CD4-positive, alpha-beta T cell treated with Interleukin-6 for 4 hours (primary cell): ENCODE measurements around the gene TOGARAM2.
"Not testable (repeated sequence)": the region's sequence is repeated elsewhere in the genome, so short reads cannot be mapped to it uniquely, and the experiment has no call there.

Experiments
- DNase-seq: peaks from one replicate; pipeline ENCODE4 v3.0.0-alpha.2; 2020; ENCODE audit warnings: mixed read lengths

TOGARAM2 gene

DNA sequence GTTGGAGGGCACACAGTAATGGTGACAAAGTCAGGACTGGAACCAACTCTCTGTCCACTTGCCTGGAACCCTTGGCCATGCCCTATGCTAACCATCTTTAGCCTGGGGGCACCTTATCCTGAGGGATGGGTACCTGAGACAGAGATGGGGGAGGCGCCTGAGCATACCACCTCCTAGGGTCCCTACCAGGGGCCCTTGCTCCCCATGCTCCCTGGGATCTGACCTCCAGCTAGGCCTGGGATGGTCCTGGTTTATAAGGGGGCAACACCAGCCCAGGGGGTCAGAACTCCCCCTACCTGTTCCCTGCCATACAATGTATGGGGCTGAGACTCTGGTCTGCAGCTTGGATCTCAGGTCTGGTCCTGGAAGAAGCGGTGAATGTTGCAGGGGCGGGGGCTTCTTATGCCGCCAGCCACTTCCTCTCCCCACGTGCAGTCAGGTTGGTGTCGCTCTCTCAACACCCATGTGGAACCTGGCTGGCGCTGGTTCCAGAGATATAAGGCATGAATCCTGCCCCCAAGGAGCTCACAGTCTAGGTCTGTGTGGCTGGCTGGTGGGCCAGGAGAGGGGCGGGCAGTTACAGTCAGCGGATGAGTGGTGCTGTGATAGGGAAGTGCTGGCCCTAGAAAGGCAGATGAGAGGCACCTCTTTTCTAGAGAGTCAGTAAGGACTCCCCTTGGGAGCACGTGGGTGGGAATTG, 3.8 kb upstream of the TOGARAM2 start:
- DNase-seq = no peak

DNA sequence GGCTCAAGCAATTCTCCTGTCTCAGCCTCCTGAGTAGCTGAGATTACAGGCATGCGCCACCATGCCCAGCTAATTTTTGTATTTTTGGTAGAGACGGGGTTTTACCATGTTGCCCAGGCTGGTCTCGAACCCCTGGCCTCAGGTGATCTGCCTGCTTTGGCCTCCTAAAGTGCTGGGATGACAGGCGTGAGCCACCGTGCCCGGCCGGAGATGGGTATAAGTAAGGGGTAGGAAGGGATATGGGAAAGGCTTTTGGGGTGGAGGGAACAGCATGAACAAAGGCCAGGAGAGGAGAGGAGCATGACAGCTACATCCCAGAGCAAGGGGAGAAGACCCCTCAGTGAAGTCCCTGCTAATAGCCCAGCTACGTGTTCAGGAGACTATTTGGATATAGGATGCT, 3.1 kb upstream of the TOGARAM2 start:
- DNase-seq = not testable (repeated sequence)

DNA sequence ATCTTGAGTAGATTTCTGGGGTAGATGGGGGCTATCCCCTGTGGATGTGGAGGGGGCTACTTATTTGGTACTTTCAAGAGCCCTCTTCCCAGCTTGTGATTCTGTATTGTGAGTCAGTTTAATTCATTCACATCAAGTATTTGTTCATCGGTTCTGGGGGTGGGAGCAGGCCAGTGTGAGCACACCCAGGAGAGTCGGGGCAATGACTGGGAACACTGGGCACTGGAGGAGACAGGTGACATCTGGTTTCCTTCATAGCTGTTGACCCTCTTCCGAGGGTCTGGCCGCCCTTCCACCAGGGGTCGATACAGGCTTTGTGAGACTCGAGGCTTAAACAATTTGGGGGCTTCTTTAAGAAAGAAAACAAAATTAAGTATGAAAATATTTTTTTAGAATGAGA, 2.5 kb upstream of the TOGARAM2 start:
- no peak for DNase-seq

DNA sequence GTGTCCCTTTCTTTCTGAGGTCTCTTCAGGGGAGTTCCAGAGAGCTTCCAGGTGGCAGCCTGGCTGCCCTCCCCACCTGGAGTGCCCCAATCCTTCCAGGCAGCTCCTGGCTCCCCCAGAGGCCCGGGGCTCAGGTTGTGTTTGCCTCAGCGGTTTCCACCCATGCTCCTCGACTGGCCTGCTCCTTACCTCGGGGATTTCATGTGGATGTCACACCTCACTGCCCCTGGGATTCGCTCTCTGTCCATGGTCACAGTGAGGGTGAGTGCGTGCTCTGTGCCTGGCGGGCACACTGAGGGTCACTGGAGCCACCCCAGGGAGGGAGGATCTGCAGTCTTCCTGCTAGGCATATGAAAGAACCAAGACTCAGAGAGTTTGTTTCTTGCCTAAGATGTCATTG, 2.1 kb upstream of the TOGARAM2 start:
- DNase-seq = no peak

DNA sequence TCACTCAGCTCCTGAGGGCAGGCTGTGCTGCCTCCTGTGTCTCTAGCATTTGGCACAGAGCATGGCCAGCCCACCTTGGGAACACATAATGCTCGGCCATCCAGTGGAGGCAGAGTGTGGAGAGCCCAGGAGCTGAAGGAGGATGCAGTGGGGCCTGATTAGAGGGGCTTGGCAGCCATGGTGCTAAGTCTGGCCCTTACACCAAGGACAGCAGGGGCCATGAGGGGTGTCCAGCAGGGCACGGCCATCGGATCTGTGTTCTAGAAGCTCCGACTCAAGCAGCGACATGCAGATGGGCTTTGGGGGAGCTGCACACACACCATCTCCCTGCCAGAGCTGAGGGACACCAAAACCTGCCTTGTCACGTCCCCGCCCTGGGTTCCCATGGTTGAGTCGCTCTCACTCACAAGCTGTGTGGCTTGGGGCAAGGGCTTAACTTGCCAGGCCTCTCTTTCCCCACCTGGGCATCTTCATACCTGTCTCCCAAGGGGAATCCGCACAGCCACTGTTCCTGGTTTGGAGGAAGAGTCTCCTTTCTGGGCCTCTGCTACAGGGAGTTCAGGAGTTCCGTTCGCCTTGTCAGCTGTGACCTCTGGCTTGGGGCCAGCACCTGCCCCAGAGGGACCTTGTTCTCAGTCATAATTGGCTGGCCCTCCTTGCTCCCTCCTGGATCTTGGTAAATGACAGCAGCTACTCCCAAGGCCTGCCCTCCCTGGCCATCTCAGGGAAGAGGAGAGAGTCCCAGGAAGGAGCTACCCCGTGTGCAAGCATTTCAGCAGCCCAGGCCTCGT, 1.3 kb upstream of the TOGARAM2 start:
- no peak for DNase-seq

DNA sequence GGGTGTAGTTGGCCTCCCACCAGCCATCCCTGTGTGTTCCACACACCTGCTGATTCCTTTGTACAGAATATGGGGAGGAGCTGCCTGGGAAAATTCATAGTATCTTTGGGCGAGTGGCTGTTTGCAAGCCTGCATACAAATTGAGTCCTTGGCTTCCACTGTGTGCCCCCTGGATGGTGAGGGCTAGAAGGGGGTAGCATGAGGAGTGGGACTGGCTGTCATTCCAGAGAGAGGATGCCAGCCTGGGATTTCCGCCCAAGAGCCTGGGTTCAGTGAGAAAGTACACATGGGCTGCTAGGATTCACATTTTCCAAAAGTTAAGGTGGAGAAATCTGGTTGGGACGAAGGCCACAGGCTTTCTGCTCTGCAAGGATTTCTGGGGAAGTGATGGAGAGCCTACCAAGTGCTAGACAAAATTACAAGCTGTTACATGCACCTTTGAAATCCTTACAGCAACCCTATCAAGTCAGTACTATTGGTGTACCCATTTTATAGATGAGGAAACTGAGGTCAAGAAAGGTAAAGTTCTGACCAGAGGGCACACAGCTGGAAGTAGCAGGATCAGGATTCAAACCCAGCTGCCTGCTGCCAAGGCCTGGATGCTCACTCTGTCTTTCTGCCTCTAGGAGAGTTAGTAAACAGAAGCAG, 606 bp upstream of the TOGARAM2 start:
- no peak for DNase-seq

DNA sequence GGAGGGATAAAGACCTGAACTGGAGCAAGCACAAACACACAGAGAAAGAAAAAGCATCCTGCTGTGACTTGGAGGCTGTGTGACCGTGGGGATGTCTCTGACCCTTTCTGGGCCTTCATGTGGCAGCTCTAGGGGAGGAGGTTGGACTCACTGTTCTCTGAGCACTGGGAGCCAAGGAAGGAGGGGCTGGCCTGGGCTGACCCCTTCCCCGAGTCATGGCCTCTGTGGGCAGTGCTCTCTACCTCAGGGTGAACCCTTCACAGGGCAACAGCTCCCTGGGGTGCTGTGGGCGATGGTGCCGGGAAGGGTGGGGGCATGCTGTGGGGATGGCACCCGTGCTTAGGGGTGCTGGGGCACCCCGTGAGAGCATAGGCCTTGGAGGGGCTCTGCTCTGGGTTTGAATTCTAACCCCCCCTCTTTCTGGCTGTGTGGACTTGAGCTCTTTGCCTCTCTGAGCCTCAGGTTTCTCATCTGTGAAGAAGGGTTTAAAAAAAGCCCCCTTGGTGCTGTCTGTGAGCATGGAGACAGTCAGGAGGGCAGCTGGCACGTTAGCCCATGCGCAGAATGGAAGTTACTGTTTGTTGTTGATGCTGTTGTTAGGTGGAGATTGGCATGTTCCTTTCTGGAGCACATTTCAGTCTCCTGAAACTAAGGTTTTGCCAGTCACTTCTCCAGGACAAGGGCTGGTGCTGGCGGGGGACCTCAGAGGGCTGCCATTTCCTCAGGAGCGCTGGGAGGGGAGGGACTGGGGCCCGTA, 700 bp downstream of the TOGARAM2 start:
- DNase-seq = no peak

DNA sequence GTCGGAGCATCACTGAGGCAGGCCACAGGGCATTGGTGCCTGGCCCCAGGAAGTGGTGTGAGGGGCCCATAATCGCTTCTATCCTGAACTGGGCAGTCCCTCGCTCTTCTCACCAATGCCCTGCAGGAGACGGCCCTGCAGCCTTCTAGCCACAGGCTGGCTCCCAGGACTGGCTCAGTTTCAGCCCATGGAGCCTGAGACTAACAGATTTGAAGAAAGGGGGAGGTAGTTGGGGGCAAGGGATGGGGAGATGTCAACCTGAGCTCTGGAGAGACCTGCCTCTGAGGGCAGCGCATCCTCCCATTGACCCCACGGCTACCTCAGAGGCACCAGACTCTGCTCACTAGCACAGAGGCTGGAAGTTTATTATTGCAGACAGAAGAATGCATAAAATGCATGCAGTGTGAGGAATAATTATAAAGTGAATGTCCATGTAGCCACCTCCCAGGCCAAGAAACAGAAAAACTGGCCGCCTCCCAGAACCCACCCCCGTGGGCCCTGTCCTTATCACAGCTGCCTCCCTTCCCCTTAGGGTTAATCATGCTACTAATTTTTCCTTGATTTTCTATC, 1.4 kb downstream of the TOGARAM2 start:
- no peak for DNase-seq

DNA sequence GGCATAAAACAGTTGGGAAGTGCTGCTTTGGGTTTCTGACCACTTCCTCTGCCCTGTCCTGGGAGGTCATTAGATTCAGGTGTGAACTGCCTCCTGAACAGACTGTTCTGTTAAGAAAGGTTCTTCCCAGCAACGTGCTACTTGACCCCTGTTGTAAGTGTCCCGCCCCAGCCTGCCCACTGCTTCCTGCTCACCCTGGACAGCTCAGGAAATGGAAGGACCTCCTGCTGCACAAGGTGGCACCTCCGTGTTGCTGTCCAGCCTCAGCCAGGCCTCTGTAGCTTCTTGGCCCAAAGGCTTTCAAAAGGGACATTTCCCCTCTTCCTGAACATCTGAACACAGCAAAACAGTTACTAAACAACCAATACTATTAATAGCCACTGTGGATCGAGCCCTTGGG, 5.3 kb downstream of the TOGARAM2 start:
- DNase-seq = no peak

DNA sequence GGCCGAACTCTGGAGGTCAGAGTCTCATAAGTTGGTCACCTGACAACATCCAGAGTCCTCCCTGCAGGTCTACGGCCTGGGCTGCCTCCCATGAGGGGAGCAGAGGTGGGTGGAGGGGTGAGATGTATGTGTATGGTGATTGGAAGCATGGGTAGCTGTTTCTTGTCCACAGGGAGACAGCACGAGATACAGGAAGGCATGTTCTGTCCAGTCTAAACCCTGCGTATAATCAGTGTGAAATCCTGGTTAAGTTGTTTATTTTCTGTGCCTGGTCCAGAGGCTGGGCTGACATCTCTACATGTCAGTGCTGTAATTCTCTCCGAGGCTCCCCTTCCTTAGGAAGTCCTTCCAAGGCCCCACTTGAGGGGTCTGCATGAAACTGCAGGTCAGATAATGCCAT, 8.9 kb downstream of the TOGARAM2 start:
- no peak for DNase-seq

DNA sequence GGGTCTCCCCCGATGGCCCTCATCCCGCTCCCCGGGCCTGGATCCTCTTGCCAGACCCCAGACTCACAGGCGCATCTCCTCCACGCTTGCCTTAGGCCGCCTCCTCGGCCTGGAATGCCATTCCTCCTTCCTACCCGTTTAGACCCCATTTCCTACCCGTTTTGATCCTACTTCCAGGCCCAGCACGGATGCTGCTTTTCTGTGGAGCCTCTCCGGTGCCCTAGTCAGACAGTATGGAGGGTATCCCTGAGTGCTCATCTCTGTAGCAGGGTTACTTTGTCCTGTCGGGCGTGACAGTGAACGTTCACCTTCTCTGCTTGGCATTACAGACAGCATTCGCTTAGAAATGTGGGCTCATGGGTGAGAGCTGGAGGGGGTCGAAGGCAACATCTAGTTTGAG, 9.3 kb downstream of the TOGARAM2 start:
- no peak for DNase-seq

DNA sequence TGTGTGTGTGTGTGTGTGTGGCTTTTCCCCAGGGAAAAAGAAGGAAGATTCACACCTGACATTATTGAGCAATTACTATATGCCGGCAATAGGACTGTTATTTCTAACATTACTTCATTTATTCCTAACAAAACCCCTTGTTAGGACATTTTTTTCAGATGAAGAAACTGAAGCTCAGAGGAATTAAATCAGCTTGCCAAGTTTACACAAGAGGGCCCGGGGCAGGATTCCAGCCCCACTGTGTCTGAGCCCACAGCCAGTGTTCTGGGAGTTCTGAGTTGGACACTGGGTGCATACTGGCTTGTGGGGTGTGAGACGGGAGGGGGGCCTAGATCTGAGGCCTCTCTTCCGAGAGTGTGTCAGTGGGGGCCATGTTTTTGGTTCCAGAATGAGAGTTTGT, 9.9 kb downstream of the TOGARAM2 start:
- DNase-seq = no peak

DNA sequence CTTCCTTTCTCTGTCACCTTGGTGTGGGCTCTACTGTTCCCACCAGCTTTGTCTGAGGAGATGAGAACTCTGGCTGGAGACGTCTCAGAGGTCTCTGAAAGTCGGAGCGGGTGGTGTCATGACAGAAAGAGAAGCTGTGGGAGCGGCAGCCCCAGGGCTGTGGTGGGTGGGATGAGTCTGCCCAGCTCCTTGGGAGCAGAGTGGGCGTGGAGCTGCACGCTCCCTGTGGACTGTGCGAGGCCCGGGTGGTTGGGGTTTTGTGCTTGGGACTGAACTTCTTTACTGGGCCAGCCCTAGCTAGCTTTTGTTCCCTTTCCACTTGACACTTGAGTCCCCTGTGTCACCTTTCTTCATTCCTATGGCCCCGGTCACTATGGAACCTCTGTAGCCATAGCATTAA, 10.4 kb downstream of the TOGARAM2 start:
- no peak for DNase-seq

DNA sequence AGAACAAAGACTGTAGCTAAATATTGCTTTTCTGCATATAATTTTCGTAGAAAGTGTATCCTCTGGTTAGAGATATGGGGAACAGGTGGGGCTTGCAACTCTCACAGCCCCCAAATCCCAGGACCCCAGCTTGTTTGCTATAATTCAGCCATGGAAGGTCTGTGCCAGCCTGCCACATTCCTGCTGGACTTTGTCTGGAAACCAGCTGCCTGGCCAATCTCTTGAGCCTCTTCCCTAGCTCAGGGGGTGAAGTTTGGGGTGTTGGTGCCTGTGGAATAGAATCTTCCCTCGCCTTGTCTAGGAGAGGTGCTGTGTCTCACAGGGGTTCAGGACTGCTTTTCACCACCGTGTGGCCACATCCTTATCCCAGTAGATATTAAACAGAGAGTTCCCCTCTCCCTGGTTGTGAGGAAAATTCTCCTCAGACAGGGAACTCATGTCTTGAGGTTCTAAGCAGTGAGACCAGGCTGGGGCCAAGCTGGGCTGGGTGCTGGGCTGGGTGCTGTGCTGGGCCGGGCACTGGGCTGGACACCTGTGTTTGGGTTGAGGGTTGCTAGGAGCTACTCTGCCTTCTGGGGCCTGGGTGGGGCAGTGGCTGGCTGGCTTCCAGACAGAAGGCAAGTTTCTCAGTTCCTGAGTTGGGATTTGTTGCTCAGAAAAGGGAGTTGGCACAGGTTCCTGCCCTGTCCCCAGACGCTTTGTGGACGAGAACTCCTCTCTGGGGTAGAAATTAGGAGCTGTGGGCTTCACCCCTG, 12.3 kb downstream of the TOGARAM2 start:
- DNase-seq = no peak

DNA sequence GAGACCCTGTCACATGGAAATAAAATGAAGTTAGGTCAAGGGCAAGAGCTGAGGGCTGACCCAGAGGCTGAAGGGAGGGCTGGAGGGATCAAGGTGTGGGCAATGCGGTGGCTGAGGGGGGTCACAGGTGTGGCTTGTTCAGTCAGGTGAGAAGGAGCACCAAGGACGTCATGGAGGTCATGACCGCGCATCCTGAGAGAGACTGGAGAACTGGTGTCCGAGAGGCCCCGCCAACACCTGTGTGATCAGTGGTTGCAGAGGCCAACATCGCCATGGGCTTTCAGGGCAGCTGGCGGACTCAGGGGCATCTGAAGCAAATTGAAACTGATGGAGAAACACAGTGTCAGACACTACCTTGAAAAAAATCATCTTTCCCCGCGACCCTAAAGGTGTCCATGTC, 13.0 kb downstream of the TOGARAM2 start:
- DNase-seq = no peak

DNA sequence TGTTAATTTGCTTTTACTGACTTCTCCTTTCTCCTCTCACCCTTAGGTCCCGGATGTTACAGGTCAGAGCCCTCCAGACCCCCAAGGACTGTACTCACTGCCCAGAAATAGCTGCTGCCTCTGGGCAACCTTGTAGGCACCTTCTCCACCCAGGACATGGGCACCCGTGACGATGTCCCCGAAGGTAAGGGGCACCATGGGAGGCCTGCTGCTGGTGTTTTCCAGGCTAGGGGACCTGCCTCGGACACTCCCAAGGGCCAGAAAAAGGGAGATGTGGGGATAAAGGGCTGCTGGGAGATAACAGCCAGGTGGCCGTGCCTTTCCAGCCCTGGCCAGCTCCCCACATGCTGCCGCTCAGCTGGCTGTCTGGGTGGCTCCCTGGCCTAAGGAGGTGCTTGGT, 13.6 kb downstream of the TOGARAM2 start:
- no peak for DNase-seq

DNA sequence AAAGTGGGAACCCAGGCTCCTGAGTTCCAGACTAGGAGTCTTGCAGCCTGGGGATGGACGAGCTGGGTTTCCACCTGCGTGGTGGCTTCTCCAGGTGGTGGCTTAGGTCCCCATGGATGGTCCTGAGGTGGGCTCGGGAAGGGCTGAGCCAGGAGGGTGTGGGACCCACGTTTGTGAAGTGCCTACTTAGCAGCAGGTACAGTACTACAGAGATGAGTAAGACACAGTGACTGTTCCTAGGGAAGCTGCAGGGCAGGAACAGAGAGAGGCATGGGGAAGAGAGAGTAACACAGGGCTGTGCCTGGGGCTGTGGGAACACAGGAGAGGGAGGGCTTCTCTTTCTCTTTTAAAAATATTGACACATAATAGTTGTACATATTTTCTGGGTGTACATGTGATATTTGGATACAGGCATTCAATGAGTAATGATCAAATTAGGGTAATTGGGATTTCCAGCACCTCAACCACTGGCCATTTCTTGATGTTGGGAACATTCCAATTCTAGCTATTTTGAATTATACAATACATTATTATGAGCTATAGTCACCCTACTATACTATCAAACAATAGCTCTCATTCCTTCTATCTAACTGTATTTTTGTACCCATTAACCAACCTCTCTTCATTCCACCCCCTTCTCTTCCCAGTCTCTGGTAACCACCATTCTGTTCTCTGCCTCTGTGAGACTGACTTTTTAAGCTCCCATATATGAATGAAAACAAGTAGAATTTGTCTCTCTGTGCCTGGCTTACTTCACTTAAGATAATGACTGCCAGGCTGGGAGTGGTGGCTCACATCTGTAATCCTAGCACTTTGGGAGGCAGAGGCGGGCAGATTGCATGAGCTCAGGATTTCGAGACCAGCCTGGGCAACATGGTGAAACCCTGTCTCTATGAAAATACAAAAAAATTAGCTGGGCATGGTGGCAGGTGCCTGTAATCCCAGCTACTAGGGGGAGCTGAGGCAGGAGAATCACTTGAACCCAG, 15.0 kb downstream of the TOGARAM2 start:
- no peak for DNase-seq

DNA sequence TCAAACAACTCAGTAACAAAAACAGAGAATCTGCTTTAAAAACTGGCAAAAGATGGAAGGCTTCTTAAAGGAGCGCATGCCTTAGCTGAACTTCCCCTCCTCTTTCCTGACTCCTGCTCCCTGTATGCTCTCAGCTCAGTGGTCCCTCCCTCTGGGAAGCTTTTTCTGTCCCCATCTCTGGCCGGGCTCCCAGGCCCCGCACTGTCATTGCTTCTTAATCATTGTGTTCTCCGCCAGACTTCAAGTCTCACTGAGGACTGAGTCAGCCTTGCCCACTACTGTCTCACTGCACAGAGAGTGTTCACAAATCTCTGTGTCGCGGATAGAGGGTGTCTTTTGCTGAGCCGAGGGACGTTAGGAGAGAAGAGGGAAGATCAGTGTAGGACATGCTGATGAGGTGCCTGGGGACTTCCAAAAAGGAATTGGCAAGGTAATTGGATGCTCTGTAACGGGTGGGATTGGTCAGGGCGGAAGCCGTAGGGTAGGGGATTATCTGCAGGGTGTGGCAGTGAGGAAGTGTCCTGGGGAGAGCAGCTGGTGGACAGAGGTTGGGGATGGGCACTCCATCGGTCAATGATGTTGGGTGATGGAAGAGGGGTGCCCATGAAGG, 16.2 kb downstream of the TOGARAM2 start:
- DNase-seq = no peak

DNA sequence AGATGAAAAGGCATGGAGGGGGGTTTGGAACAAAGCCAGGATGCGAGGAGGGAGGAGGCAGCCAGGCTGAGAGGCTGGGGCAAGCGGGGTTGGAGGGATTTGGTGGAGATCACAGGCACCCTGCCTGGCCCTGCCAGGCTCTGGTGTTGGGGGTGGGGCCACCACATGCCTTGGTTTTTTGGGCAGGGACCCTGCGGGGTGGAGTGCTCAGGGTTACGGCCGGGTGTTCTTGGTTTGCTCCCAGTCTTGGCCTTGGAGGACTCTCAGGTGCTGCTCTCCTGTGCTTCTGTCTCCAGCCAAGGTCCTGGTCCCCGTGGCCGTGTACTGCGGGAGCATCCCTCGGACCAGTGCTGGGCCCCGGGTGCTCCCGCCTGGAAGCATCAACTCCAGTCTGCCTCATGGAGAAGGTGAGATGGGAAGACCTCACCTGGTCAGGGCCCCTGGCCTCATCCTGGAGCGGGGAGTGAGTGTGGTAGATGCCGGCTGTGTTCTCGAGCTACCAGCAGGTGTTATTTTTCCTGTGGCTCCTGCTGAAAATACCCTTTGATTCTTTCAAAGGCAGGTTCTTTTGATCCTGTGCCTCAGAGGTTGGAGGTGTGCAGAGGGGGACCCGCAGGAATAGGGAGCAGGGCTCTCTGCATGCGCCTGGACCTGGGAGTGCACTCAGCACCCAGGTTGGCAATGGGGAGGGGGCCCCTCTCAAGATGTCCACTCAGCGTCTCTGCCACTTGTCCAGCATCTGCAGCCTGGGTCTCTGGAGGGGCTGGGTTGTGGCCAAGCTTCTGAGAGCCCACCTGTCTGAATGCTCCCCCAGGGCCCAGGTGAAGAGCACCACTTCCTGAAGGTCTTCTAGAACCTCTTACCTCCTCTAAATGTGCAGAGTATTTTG, 17.0 kb downstream of the TOGARAM2 start:
- DNase-seq = no peak
